ENCODE results near the gene ASCC3.

- TF ChIP-seq POLR2A (IDR thresholded peaks at IDR 0.05; ENCODE audit: low read length) (no peak), GATA1 (IDR thresholded peaks at IDR 0.05; ENCODE audit: low read depth, low read length) (no peak)
Observed at GRCh38 chr6:100475554-100476320, 405.4 kb downstream of the ASCC3 start.

Data from erythroblast (primary cell).